CD8-positive, alpha-beta memory T cell (primary cell): Measurements from ENCODE around the gene SV2C. TPM values are rescaled to one million over a fixed set of nuclear protein-coding genes. Genes with fewer than 3 reads are reported as not detected.
A peak's percentile ranks its signal among the peaks of the same experiment; 100 is the strongest.

ENCODE experiments used
- CTCF ChIA-PET: fragments of 350-600 bp; sonication (Branson Sonifier 250); formaldehyde crosslinking; loops from one replicate; lab custom pipeline; 2021; ENCODE audit warnings: antibody characterized with exemption; lab: Charles Lee
- POLR2A ChIA-PET: fragments of 350-600 bp; sonication (Branson Sonifier 250); formaldehyde crosslinking; loops from one replicate; lab custom pipeline; 2021; ENCODE audit warnings: antibody characterized with exemption; lab: Charles Lee
- DNase-seq, 5 donors: peaks; one replicate each; pipeline versions ENCODE4 v3.0.0 to v3.0.0-alpha.2; 2020 to 2022; ENCODE audit warnings: mixed read lengths in 1 of 5
- H3K27ac ChIP-seq: one replicate; pipeline ENCODE4 v1.7.0; 2013; ENCODE audit warnings: low read depth, mild to moderate bottlenecking, low read length, moderate library complexity
- H3K27me3 ChIP-seq: 2 replicates; pipeline ENCODE4 v1.7.0; 2013; ENCODE audit warnings: low read length, mild to moderate bottlenecking; ENCODE audit not compliant: insufficient read depth, poor library complexity, severe bottlenecking
- H3K36me3 ChIP-seq: 2 replicates; pipeline ENCODE4 v1.7.0; 2013; ENCODE audit warnings: mild to moderate bottlenecking, low read length, moderate library complexity; ENCODE audit not compliant: insufficient read depth
- H3K4me1 ChIP-seq: 2 replicates; pipeline ENCODE4 v1.7.0; 2013; ENCODE audit warnings: mild to moderate bottlenecking, low read length, moderate library complexity; ENCODE audit not compliant: insufficient read depth
- H3K4me3 ChIP-seq: 2 replicates; pipeline ENCODE4 v1.7.0; 2013; ENCODE audit warnings: mild to moderate bottlenecking, low read length
- H3K9me3 ChIP-seq: 2 replicates; pipeline ENCODE4 v1.7.0; 2013; ENCODE audit warnings: mild to moderate bottlenecking, low read length
- H3K27ac Mint-ChIP-seq, 8 donors: one replicate each; pipeline ENCODE4 v1.8.0; 2020 to 2021; ENCODE audit warnings: mixed read lengths in 8 of 8, mild to moderate bottlenecking in 6 of 8, inconsistent platforms in 3 of 8, moderate library complexity in 3 of 8
- H3K27me3 Mint-ChIP-seq, 2 donors: one replicate each; pipeline ENCODE4 v1.8.0; 2020 to 2021; ENCODE audit warnings: mixed read lengths in 2 of 2, mild to moderate bottlenecking in 1 of 2, moderate library complexity in 1 of 2
- H3K36me3 Mint-ChIP-seq, 3 donors: one replicate each; pipeline ENCODE4 v1.8.0; 2020 to 2021; ENCODE audit warnings: mixed read lengths in 3 of 3, inconsistent platforms in 1 of 3, mild to moderate bottlenecking in 1 of 3
- H3K4me1 Mint-ChIP-seq, 3 donors: one replicate each; pipeline ENCODE4 v1.8.0; 2020 to 2021; ENCODE audit warnings: mixed read lengths in 3 of 3, inconsistent platforms in 1 of 3, mild to moderate bottlenecking in 1 of 3
- H3K4me3 Mint-ChIP-seq, 7 donors: one replicate each; pipeline ENCODE4 v1.8.0; 2020 to 2021; ENCODE audit warnings: mixed read lengths in 7 of 7, mild to moderate bottlenecking in 6 of 7, moderate library complexity in 4 of 7, inconsistent platforms in 2 of 7
- H3K9me3 Mint-ChIP-seq, 5 donors: one replicate each; pipeline ENCODE4 v1.8.0; 2020 to 2022; ENCODE audit warnings: mixed read lengths in 5 of 5, mild to moderate bottlenecking in 3 of 5, moderate library complexity in 2 of 5, inconsistent platforms in 1 of 5
- polyA plus RNA-seq: library from polyadenylated mRNA; unstranded; fragments of 300-500 nt; fragmentation: Illumina TruSeq; gene quantifications from one replicate; pipeline ENCODE4 v1.2.3, GENCODE V29; 2021
- total RNA-seq, 2 experiments: library from RNA; stranded (reverse); gene quantifications; one replicate each; pipeline ENCODE4 v1.2.3, GENCODE V29; 2021

SV2C gene
- total and polyA plus RNA-seq, 3 experiments from 2014 or later = not detected

DNA sequence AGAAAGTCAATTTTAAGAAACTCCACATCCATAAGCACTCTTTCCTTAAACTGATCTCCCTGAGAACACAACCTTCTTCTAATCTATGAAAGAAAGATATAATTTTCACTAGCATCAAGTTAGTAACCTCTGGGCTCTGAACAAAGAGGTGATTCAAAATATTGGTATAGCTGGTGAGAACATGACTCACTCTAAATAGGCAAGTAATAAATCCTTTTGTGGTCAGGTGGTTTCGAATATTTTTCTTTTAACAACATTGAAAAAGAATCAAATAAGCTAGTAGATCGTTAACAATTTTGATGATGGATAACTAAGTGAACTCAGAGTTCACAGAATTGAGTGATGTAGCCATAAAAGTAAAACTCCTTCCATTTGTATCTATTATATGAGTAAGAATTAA lies 169.3 kb downstream of the SV2C start:
- Mint-ChIP-seq H3K4me1 (peaks cover 6 to 11% (median 8%) of the 10 kb centered on the region in 3 donors), H3K9me3 (no peaks in the 10 kb centered on the region), H3K27ac (no peak overlapping the region), H3K4me3 (no peak overlapping the region), H3K27me3 (peaks cover 1 to 14% of the 10 kb centered on the region in 2 donors), H3K36me3 (no peaks in the 10 kb centered on the region)
- Histone ChIP-seq H3K27me3 (no peaks in the 10 kb centered on the region), H3K27ac (no peak overlapping the region), H3K36me3 (no peaks in the 10 kb centered on the region), H3K4me1 (no peaks in the 10 kb centered on the region), H3K9me3 (no peaks in the 10 kb centered on the region), H3K4me3 (no peak overlapping the region)
- ChIA-PET POLR2A (no interaction called here), CTCF (interaction anchor here (1.3 kb wide), 1 partner anchor 151 kb away, joined by 4 read pairs; no protein-coding TSS in a partner anchor)
- DNase-seq = no peak

DNA sequence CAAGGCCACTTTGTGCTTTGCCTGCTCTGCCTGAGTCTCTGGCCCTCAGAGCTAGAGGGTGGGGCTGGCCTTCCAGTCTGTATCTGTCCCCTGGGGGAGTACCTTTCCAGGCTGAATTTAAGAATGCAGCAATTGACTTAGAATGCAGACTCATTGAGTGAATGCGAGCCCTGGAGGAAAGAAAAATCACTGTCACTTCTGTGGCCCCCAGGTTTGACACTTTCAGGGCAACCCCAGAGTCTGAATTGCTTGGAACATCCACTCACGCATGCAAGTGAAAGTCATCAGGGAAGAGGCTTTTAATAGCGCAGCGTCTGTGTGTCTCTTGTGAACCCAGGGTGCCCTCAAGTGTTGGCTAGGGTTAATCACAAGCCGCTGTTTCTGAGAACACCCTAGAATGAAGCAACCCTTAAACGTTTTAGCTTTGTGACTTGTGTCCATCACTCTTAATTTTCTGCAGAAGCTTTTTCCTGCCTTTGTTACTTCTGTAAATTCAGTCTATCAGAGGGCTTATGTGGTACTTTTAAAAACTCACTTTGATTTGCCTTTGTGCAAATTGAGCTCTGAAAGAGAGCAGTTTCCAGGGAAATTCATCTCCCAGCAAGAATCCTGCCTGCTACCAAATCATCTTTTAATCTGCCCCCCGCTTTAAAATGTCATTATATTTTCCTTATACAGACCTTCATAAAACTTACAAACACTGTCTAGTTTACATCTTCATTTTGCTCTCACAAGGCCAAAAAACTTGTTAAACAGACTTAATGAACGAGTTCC lies 173.1 kb downstream of the SV2C start:
- H3K4me3 Mint-ChIP-seq = peak overlapping the region in 5 of 7 donors; percentile 23 to 71 (median 34)
- H3K4me1 ChIP-seq = no peaks in the 10 kb centered on the region
- no peak overlapping the region for H3K4me3 ChIP-seq
- H3K27me3 ChIP-seq = no peaks in the 10 kb centered on the region
- no peak overlapping the region for H3K27ac ChIP-seq
- H3K9me3 Mint-ChIP-seq = no peaks in the 10 kb centered on the region
- ChIA-PET CTCF (interaction anchor here (0.6 to 2.2 kb wide), 20 partner anchors 9 to 1009 kb away, joined by 3 to 7 read pairs (median 3); partner anchors contain the start of gene IQGAP2), POLR2A (no interaction called here)
- peak overlapping the region in 3 of 8 donors; percentile 10 to 35 (median 21) for H3K27ac Mint-ChIP-seq
- H3K36me3 Mint-ChIP-seq = no peaks in the 10 kb centered on the region
- peak; percentile 22 to 74 (median 44) for DNase-seq
- H3K27me3 Mint-ChIP-seq = peaks cover 1 to 14% of the 10 kb centered on the region in 2 donors
- H3K9me3 ChIP-seq = no peaks in the 10 kb centered on the region
- H3K36me3 ChIP-seq = no peaks in the 10 kb centered on the region
- H3K4me1 Mint-ChIP-seq = peaks cover 8 to 13% (median 11%) of the 10 kb centered on the region in 3 donors

DNA sequence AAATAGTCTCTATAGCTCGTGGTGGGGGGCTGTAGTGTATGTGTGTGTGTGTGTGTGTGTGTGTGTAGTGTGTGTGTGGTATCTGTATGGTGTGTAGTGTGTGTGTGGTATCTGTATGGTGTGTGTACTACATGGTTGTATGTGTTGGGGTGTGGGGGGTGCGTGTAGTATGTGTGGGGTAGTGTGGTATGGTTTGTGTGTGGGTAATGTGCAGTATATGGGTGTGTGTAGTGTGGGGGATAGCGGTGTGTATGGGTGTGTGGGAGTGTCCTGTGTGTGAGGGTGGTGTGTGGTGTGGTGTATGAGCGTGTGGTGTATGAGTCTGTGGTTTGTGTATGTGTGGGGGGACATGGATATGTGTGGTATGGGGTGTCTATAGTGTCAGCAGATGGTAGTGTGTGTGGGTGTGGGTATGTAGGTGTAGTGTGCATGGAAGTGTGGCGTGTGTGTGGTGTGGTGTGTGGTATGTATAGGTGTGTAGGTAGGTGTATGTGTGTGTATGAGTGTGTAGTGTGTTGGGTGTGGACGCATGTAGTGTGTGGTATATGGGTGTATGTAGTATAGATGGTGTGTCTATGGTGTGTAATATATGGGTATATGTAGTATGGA lies 174.1 kb downstream of the SV2C start:
- no peak overlapping the region for H3K27ac ChIP-seq
- no peak for DNase-seq
- Mint-ChIP-seq H3K4me3 (no peak overlapping the region), H3K27ac (no peak overlapping the region), H3K36me3 (peaks cover 0 to 5% (median 0%) of the 10 kb centered on the region in 3 donors), H3K9me3 (peaks cover 0 to 1% (median 0%) of the 10 kb centered on the region in 5 donors), H3K27me3 (peaks cover 1 to 13% of the 10 kb centered on the region in 2 donors), H3K4me1 (peaks cover 8 to 13% (median 11%) of the 10 kb centered on the region in 3 donors)
- no peaks in the 10 kb centered on the region for H3K27me3 ChIP-seq
- H3K9me3 ChIP-seq = no peaks in the 10 kb centered on the region
- H3K36me3 ChIP-seq = no peaks in the 10 kb centered on the region
- H3K4me3 ChIP-seq = no peak overlapping the region
- POLR2A ChIA-PET = no interaction called here
- CTCF ChIA-PET = interaction anchor here (0.8 to 1.4 kb wide), 4 partner anchors 14 to 133 kb away, joined by 3 to 4 read pairs (median 4); no protein-coding TSS in a partner anchor
- no peaks in the 10 kb centered on the region for H3K4me1 ChIP-seq

DNA sequence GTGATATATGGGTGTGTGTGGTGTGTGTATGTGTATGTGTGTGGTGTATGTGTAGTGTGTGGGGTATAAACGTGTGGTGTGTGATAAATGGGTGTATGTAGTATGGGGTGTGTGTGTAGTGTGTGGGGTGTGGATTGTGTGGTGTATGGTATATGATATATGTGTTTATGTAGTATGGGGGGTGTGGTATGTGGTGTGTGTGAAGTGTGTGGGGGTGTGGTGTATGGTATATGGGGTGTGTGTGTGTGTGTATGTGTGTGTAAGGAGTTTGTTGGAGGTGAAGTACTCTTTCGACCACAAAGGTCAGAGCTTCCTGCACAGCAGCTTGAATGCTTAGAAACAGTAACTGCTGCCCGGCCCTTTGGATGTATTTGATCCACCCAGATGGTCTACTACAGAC lies 174.7 kb downstream of the SV2C start:
- Mint-ChIP-seq H3K9me3 (peaks cover 0 to 3% (median 0%) of the 10 kb centered on the region in 5 donors), H3K27ac (no peak overlapping the region), H3K27me3 (peaks cover 1 to 11% of the 10 kb centered on the region in 2 donors), H3K4me3 (no peak overlapping the region), H3K36me3 (peaks cover 0 to 11% (median 0%) of the 10 kb centered on the region in 3 donors), H3K4me1 (peaks cover 11 to 13% (median 11%) of the 10 kb centered on the region in 3 donors)
- Histone ChIP-seq H3K4me3 (no peak overlapping the region), H3K27me3 (no peaks in the 10 kb centered on the region), H3K9me3 (no peaks in the 10 kb centered on the region), H3K27ac (no peak overlapping the region), H3K36me3 (no peaks in the 10 kb centered on the region), H3K4me1 (no peaks in the 10 kb centered on the region)
- CTCF ChIA-PET = no interaction called here
- POLR2A ChIA-PET = no interaction called here
- no peak for DNase-seq

DNA sequence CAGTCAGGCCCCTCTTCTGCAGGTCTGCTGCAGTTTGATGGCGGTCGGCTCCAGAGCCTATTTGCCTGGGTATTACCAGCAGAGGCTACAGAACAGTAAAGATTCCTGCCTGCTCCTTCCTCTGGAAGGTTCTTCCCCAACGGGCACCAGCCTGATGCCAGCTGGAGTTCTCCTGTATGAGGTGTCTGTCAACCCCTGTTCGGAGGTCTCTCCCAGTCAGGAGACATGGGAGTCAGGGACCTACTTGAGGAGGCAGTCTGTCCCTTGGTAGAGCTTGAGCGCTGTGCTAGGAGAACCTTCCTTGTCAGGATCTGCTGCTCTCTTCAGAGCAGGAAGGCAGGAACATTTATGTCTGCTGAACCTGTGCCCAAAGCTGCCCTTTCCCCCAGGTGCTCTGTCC lies 181.5 kb downstream of the SV2C start:
- ChIA-PET POLR2A (no interaction called here), CTCF (interaction anchor here (1.8 kb wide), 1 partner anchor 8 kb away, joined by 4 read pairs; no protein-coding TSS in a partner anchor)
- Histone ChIP-seq H3K4me3 (no peak overlapping the region), H3K9me3 (no peaks in the 10 kb centered on the region), H3K27me3 (no peaks in the 10 kb centered on the region), H3K36me3 (no peaks in the 10 kb centered on the region), H3K4me1 (no peaks in the 10 kb centered on the region), H3K27ac (no peak overlapping the region)
- Mint-ChIP-seq H3K4me1 (peaks cover 3 to 6% (median 4%) of the 10 kb centered on the region in 3 donors), H3K27me3 (peaks cover 13 to 15% of the 10 kb centered on the region in 2 donors), H3K27ac (no peak overlapping the region), H3K4me3 (no peak overlapping the region), H3K36me3 (peaks cover 0 to 17% (median 0%) of the 10 kb centered on the region in 3 donors), H3K9me3 (peaks cover 0 to 14% (median 3%) of the 10 kb centered on the region in 5 donors)
- no peak for DNase-seq

DNA sequence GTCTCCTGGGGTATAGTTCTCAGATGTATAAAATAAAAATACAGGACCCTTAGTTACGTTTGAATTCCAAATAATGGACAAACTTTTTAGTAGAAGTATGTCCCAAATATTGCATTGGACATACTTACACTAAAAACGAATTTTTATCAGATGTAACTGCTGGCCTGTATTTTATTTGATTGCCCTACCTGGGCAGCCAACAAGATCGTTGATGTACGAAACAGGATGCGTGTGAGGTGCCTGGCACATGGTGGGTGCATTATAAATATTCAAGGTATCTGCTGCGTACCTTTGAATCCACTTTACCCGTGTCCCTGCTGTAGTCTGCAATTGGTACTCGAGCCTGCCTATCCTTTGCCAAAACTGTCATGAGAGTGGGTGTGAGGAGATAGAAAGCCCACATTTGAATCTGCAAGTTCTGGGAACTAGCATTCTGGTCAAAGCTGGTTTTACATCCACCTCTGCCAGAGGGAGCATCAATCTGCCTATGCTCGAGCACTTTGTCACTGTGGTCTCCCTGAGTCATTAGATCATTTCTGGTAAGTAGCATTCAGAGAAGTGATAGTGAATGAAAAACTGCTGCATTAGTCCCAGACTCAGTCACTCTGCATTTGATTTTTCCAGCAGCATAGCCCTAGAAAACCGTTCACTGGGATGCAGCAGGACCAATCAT lies 186.2 kb downstream of the SV2C start:
- Histone ChIP-seq H3K4me3 (no peak overlapping the region), H3K36me3 (no peaks in the 10 kb centered on the region), H3K27ac (no peak overlapping the region), H3K9me3 (no peaks in the 10 kb centered on the region), H3K27me3 (no peaks in the 10 kb centered on the region), H3K4me1 (no peaks in the 10 kb centered on the region)
- POLR2A ChIA-PET = no interaction called here
- H3K27ac Mint-ChIP-seq = no peak overlapping the region
- CTCF ChIA-PET = no interaction called here
- DNase-seq = no peak
- no peaks in the 10 kb centered on the region for H3K9me3 Mint-ChIP-seq
- H3K36me3 Mint-ChIP-seq = no peaks in the 10 kb centered on the region
- H3K4me3 Mint-ChIP-seq = no peak overlapping the region
- peaks cover 11 to 15% of the 10 kb centered on the region in 2 donors for H3K27me3 Mint-ChIP-seq
- H3K4me1 Mint-ChIP-seq = peaks cover 3 to 15% (median 11%) of the 10 kb centered on the region in 3 donors

DNA sequence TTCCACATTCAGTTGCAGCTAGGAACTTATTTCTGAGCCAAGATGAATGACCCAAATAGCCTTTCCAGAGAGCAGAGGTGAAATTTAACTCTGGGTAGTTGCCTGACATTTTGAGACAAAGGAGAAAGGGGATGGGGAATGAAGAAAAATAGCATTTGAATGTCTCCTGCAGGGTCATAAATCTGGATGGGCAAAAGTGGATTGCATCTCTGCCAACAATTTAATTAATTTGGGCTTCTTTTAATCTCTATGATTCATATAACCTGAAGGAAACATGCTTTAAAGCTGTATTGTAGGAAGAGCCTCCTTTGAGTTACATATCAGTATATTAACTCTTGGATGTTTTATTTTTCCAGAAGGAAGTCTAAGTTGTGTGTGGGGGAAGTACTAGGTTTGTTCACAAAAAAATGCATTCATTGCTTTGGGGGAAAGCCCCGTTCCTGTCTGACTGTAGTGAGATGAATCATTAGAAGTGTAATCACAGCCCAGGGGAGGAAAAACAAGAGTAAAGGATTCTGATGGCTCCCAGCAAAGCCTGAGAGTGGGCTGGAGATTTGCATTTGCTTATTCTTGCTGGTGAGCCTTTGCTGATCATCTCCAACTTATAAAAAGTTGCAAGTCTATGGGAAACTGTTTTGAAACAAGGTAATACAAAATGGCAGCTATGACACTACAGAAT lies 186.9 kb downstream of the SV2C start:
- H3K4me1 Mint-ChIP-seq = peaks cover 3 to 15% (median 11%) of the 10 kb centered on the region in 3 donors
- POLR2A ChIA-PET = no interaction called here
- Histone ChIP-seq H3K4me1 (no peaks in the 10 kb centered on the region), H3K27ac (no peak overlapping the region), H3K36me3 (no peaks in the 10 kb centered on the region), H3K4me3 (no peak overlapping the region), H3K27me3 (no peaks in the 10 kb centered on the region), H3K9me3 (no peaks in the 10 kb centered on the region)
- H3K9me3 Mint-ChIP-seq = no peaks in the 10 kb centered on the region
- no peaks in the 10 kb centered on the region for H3K36me3 Mint-ChIP-seq
- no peak overlapping the region for H3K4me3 Mint-ChIP-seq
- peaks cover 11 to 15% of the 10 kb centered on the region in 2 donors for H3K27me3 Mint-ChIP-seq
- H3K27ac Mint-ChIP-seq = peak overlapping the region in 2 of 8 donors; percentile 3 to 30
- CTCF ChIA-PET = interaction anchor here (0.6 kb wide), 1 partner anchor 35 kb away, joined by 3 read pairs; no protein-coding TSS in a partner anchor
- DNase-seq = no peak
